Left lung (tissue), 10 donors: ENCODE results near the gene NDUFS8. TPM values are rescaled to one million over a fixed set of nuclear protein-coding genes. Genes with fewer than 3 reads are reported as not detected.

ENCODE experiments used
- ATAC-seq: fragments of 200-7000 bp; cut with Tn5 transposase; one replicate; pipeline ENCODE4 v1.9.1; 2020; ENCODE audit warnings: moderate library complexity
- DNase-seq, 4 donors: peaks; one replicate each; pipeline ENCODE4 v3.0.0-alpha.2; 2013 to 2020
- H3K27ac ChIP-seq, 2 donors: fragments of 200-600 bp; sonication (generic) in 1 of 2; one replicate each; pipeline versions ENCODE4 v1.5.0 to v1.8.0; 2020 to 2021
- H3K27me3 ChIP-seq, 2 donors: fragments of 200-600 bp; sonication (generic) in 1 of 2; one replicate each; pipeline versions ENCODE4 v1.5.0 to v1.8.0; 2020 to 2021
- H3K36me3 ChIP-seq, 2 donors: fragments of 200-600 bp; sonication (generic) in 1 of 2; one replicate each; pipeline versions ENCODE4 v1.5.0 to v1.8.0; 2020 to 2021
- H3K4me1 ChIP-seq, 2 donors: fragments of 200-600 bp; one replicate each; pipeline ENCODE4 v1.8.0; 2021
- H3K4me3 ChIP-seq, 2 donors: fragments of 200-600 bp; sonication (generic) in 1 of 2; one replicate each; pipeline versions ENCODE4 v1.5.0 to v1.8.0; 2020 to 2021; ENCODE audit warnings: mild to moderate bottlenecking in 1 of 2
- H3K9me3 ChIP-seq, 2 donors: fragments of 200-600 bp; sonication (generic) in 1 of 2; one replicate each; pipeline versions ENCODE4 v1.5.0 to v1.8.0; 2020 to 2021
- CTCF ChIP-seq, 2 donors: fragments of 200-600 bp; sonication (generic) in 1 of 2; IDR thresholded peaks; one replicate each; pipeline versions ENCODE4 v1.5.0 to v1.8.0; 2021; ENCODE audit warnings: antibody characterized with exemption in 2 of 2
- intact Hi-C, 2 donors: fragments of 100-400 bp; cut with DNase I; formaldehyde crosslinking; loops; one replicate each; pipeline versions ENCODE4 v1.11.2 to v1.14.2; 2022
- polyA plus RNA-seq, 6 donors: library from polyadenylated mRNA; unstranded; fragments of 120-200 nt; gene quantifications; one replicate each; pipeline ENCODE4 v1.2.1, GENCODE V29; 2013; ENCODE audit not compliant: insufficient read length in 6 of 6
- total RNA-seq, 2 donors: library from RNA; stranded (reverse); fragmentation: NEBNext Ultra II Directional; extraction: Animal tissue kit (Norgen Biotek cat#: 25700); gene quantifications; one replicate each; pipeline ENCODE4 v1.2.1, GENCODE V29; 2021
- donor health status: DM: no; HTN: yes; CAD: no.
- donor health status: DM: no; HTN: no; CAD: no.

The NDUFS8 gene
- total and polyA plus RNA-seq, 8 donors: 44.8 to 151 (median 57.5) TPM

GRCh38 chr11:68033708-68034045 is 3.2 kb downstream of the NDUFS8 start:
- H3K36me3 ChIP-seq: peaks cover 0 to 21% of the 10 kb centered on the region in 2 donors
- H3K4me3 ChIP-seq: no peak overlapping the region
- intact Hi-C loops: no loop called here
- no peaks in the 10 kb centered on the region for H3K27me3 ChIP-seq
- H3K9me3 ChIP-seq: no peaks in the 10 kb centered on the region
- DNase-seq (peak in 1 of 4 donors; percentile 64), ATAC-seq (no peak)
- no peak overlapping the region for H3K27ac ChIP-seq
- TF ChIP-seq CTCF (IDR thresholded peaks at IDR 0.05): no peak
- peaks cover 23 to 66% of the 10 kb centered on the region in 2 donors for H3K4me1 ChIP-seq

- DNase-seq: peak in 1 of 4 donors; percentile 41
- intact Hi-C loops: no loop called here
Observed at GRCh38 chr11:68035266-68035876, 4.9 kb downstream of the NDUFS8 start.

GRCh38 chr11:68036141-68036716 is 5.7 kb downstream of the NDUFS8 start:
- no peaks in the 10 kb centered on the region for H3K9me3 ChIP-seq
- intact Hi-C loops: no loop called here
- no peak overlapping the region for H3K4me3 ChIP-seq
- ATAC-seq (no peak), DNase-seq (peak in 2 of 4 donors; percentile 68 to 87)
- peak overlapping the region; percentile 90 to 98 for H3K27ac ChIP-seq
- H3K36me3 ChIP-seq: peaks cover 0 to 25% of the 10 kb centered on the region in 2 donors
- H3K27me3 ChIP-seq: no peaks in the 10 kb centered on the region
- TF ChIP-seq CTCF (IDR thresholded peaks at IDR 0.05): no peak
- H3K4me1 ChIP-seq: peaks cover 26 to 73% of the 10 kb centered on the region in 2 donors

More at GRCh38 chr11:68035266-68035876, 4.9 kb downstream of the NDUFS8 start:
- H3K4me3 ChIP-seq: no peak overlapping the region
- H3K9me3 ChIP-seq: no peaks in the 10 kb centered on the region
- peak overlapping the region in 1 of 2 donors; percentile 98 for H3K27ac ChIP-seq
- no peak for TF ChIP-seq CTCF (IDR thresholded peaks at IDR 0.05)
- peaks cover 29 to 69% of the 10 kb centered on the region in 2 donors for H3K4me1 ChIP-seq
- peaks cover 0 to 21% of the 10 kb centered on the region in 2 donors for H3K36me3 ChIP-seq
- ATAC-seq: no peak
- H3K27me3 ChIP-seq: no peaks in the 10 kb centered on the region

- no peak overlapping the region for H3K4me3 ChIP-seq
- H3K4me1 ChIP-seq: peaks cover 21 to 73% of the 10 kb centered on the region in 2 donors
- no peaks in the 10 kb centered on the region for H3K9me3 ChIP-seq
- ATAC-seq (peak; percentile 51), DNase-seq (peak in 2 of 4 donors; percentile 89 to 95)
- no peak for TF ChIP-seq CTCF (IDR thresholded peaks at IDR 0.05)
- H3K36me3 ChIP-seq: peaks cover 0 to 30% of the 10 kb centered on the region in 2 donors
- peak overlapping the region; percentile 90 to 98 for H3K27ac ChIP-seq
- intact Hi-C loops: no loop called here
- no peaks in the 10 kb centered on the region for H3K27me3 ChIP-seq
Observed at GRCh38 chr11:68036717-68037239, 6.3 kb downstream of the NDUFS8 start.
